SK-N-MC (cell line): ENCODE measurements around the gene HNRNPDL.

Source experiments
- DNase-seq: peaks from one replicate; pipeline ENCODE4 v3.0.0-alpha.2; 2011; ENCODE audit warnings: low read depth, low spot score
- H3K27ac ChIP-seq: fragments of 200-600 bp; sonication (generic); 2 replicates; pipeline ENCODE4 v1.5.1; 2016; ENCODE audit warnings: mixed run types
- H3K36me3 ChIP-seq: fragments of 200-600 bp; sonication (generic); 2 replicates; pipeline ENCODE4 v1.6.1; 2017; ENCODE audit warnings: antibody characterized with exemption, low read length, mixed read lengths; ENCODE audit not compliant: insufficient read depth
- H3K4me3 ChIP-seq: fragments of 200-600 bp; sonication (generic); 2 replicates; pipeline ENCODE4 v1.5.1; 2016
- H3K9ac ChIP-seq: fragments of 200-600 bp; sonication (generic); 2 replicates; pipeline ENCODE4 v1.8.0; 2017; ENCODE audit warnings: mixed run types, mixed read lengths; ENCODE audit not compliant: insufficient read length
- H3K9me3 ChIP-seq: fragments of 200-600 bp; sonication (generic); 2 replicates; pipeline ENCODE4 v1.6.1; 2017; ENCODE audit warnings: low read depth, mild to moderate bottlenecking, antibody characterized with exemption, low read length, moderate library complexity, mixed read lengths
- EZH2 ChIP-seq: fragments of 200-600 bp; sonication (generic); IDR thresholded peaks from one replicate; pipeline ENCODE4 v1.6.1; 2017; ENCODE audit warnings: antibody characterized with exemption
- FOXP2 ChIP-seq: optimal IDR thresholded peaks from 2 replicates; pipeline ENCODE3; 2011; ENCODE audit warnings: mild to moderate bottlenecking, moderate library complexity; ENCODE audit not compliant: insufficient read depth; ENCODE audit errors: extremely low read length, control extremely low read depth
- POLR2AphosphoS5 ChIP-seq: IDR thresholded peaks from 2 replicates; pipeline ENCODE4 v1.6.1; 2012; ENCODE audit warnings: mild to moderate bottlenecking, low read depth, low read length, borderline replicate concordance

HNRNPDL gene

GRCh38 chr4:82437285-82438005, 7.2 kb upstream of the HNRNPDL start:
- TF ChIP-seq EZH2, result no peak
- TF ChIP-seq POLR2AphosphoS5, result no peak
- TF ChIP-seq FOXP2, result no peak
- H3K36me3 ChIP-seq, result peaks cover 73% of the 10 kb centered on the region
- H3K9ac ChIP-seq, result no peak overlapping the region
- no peak overlapping the region for H3K4me3 ChIP-seq
- no peak overlapping the region for H3K27ac ChIP-seq
- DNase-seq, result no peak
- H3K9me3 ChIP-seq, result no peaks in the 10 kb centered on the region

- no peaks in the 10 kb centered on the region for H3K9me3 ChIP-seq
- no peak for DNase-seq
- TF ChIP-seq FOXP2 (no peak), POLR2AphosphoS5 (no peak), EZH2 (no peak)
- H3K36me3 ChIP-seq, result peaks cover 67% of the 10 kb centered on the region
- no peak overlapping the region for H3K4me3 ChIP-seq
- H3K9ac ChIP-seq, result no peak overlapping the region
- no peak overlapping the region for H3K27ac ChIP-seq
Measured at GRCh38 chr4:82436780-82437179, 6.5 kb upstream of the HNRNPDL start.

- TF ChIP-seq POLR2AphosphoS5, result no peak
- no peak for TF ChIP-seq EZH2
- Histone ChIP-seq H3K9ac (no peak overlapping the region), H3K4me3 (no peak overlapping the region), H3K27ac (no peak overlapping the region), H3K9me3 (no peaks in the 10 kb centered on the region), H3K36me3 (peaks cover 65% of the 10 kb centered on the region)
- no peak for DNase-seq
Measured at GRCh38 chr4:82436130-82436529, 5.9 kb upstream of the HNRNPDL start.

DNA sequence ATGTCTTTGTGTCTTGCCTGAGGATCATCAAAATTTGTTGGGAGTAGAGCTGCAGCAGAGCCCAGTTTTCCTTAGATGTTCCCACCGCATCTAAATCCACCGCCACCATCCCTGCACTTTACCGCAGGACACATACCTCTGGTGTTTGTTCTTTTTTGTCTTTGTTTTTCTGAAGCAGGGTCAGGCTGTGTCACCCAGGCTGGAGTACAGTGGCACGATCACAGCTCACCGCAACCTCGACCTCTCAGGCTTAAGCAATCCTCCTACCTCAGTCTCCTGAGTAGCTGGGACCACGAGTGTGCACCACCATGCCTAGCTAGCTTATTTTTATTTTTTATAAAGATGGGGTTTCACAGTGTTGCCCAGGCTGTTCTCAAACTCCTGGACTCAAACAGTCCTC, 4.7 kb upstream of the HNRNPDL start:
- Histone ChIP-seq H3K36me3 (peaks cover 58% of the 10 kb centered on the region), H3K9ac (no peak overlapping the region), H3K27ac (no peak overlapping the region), H3K9me3 (no peaks in the 10 kb centered on the region), H3K4me3 (no peak overlapping the region)
- DNase-seq, result no peak
- TF ChIP-seq POLR2AphosphoS5 (no peak), FOXP2 (no peak), EZH2 (no peak)

DNA sequence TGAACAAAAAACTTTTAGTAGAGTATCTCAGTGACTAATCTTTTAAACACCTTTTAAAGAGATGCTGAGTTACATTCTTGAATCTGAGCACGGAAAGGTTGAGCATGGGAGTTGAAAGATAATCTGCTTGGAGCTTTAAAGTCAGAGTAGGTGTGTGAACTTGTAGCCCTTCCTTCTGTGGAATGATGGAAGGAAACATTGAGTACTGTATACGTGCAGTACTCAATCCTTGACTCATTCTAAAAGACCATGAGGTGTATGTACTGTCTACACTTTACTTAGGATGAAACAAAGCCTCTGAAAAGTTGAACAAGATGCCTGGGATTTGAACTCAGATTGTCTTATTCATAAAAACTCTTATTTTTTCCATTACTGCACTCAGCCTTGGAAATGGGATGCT, 3.5 kb upstream of the HNRNPDL start:
- DNase-seq, result no peak
- no peak overlapping the region for H3K4me3 ChIP-seq
- no peak overlapping the region for H3K9ac ChIP-seq
- H3K36me3 ChIP-seq, result peaks cover 47% of the 10 kb centered on the region
- TF ChIP-seq POLR2AphosphoS5 (no peak), FOXP2 (no peak), EZH2 (no peak)
- H3K27ac ChIP-seq, result no peak overlapping the region
- no peaks in the 10 kb centered on the region for H3K9me3 ChIP-seq

DNA sequence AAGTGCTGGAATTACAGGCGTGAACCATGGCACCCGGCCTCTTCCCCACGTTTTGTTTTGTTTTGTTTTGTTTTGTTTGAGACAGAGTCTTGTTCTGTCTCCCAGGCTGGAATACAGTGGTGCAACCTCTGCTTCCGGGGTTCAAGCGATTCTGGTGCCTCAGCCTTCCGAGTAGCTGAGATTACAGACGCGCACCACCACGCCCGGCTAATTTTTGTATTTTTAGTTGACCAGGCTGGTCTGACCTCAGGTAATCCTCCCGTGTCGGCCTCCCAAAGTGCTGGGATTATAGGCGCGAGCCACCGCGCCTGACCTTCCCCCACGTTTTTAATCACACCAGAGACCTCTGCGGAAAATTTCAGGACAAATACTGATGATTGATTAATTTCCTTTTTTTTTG, 2.3 kb upstream of the HNRNPDL start:
- no peak for DNase-seq
- peak overlapping the region; percentile 15 for H3K9ac ChIP-seq
- H3K9me3 ChIP-seq, result no peaks in the 10 kb centered on the region
- peak overlapping the region; percentile 32 for H3K4me3 ChIP-seq
- H3K27ac ChIP-seq, result no peak overlapping the region
- TF ChIP-seq POLR2AphosphoS5 (no peak), FOXP2 (no peak), EZH2 (no peak)
- H3K36me3 ChIP-seq, result peaks cover 52% of the 10 kb centered on the region

DNA sequence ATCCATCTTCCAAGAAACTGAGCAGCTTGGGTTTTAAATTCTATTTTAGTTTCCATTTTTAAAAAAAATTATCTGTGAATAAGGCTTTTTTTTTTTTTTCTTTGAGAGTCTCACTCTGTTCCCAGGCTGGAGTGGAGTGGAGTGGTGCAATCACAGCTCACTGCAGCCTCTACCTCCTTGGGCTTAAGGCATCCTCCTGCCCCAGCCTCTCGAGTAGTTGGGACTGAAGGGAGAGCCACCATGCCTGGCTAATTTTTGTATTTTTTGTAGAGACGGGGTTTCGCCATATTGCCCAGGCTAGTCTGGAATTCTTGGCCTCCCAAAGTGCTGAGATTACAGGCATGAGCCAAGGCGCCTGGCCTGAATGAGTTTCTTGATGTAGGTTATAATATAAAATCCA, 1.6 kb upstream of the HNRNPDL start:
- peak overlapping the region; percentile 90 for H3K4me3 ChIP-seq
- peak overlapping the region; percentile 100 for H3K9ac ChIP-seq
- no peaks in the 10 kb centered on the region for H3K9me3 ChIP-seq
- TF ChIP-seq POLR2AphosphoS5 (no peak), FOXP2 (no peak), EZH2 (no peak)
- no peak for DNase-seq
- peaks cover 54% of the 10 kb centered on the region for H3K36me3 ChIP-seq
- H3K27ac ChIP-seq, result no peak overlapping the region

- peak overlapping the region; percentile 90 for H3K4me3 ChIP-seq
- DNase-seq, result no peak
- TF ChIP-seq FOXP2, result no peak
- TF ChIP-seq POLR2AphosphoS5, result no peak
- no peak for TF ChIP-seq EZH2
- H3K27ac ChIP-seq, result peak overlapping the region; percentile 61; the same call in 1 of the 2 replicates
- H3K36me3 ChIP-seq, result peaks cover 57% of the 10 kb centered on the region
- H3K9me3 ChIP-seq, result no peaks in the 10 kb centered on the region
- H3K9ac ChIP-seq, result peak overlapping the region; percentile 100
Measured at GRCh38 chr4:82430964-82431745, 893 bp upstream of the HNRNPDL start.

GRCh38 chr4:82429728-82430192, 502 bp downstream of the HNRNPDL start:
- TF ChIP-seq FOXP2 (no peak), EZH2 (no peak), POLR2AphosphoS5 (no peak)
- Histone ChIP-seq H3K27ac (peak overlapping the region; percentile 98), H3K9ac (peak overlapping the region; percentile 100), H3K9me3 (no peaks in the 10 kb centered on the region), H3K36me3 (peaks cover 58% of the 10 kb centered on the region), H3K4me3 (peak overlapping the region; percentile 90)
- DNase-seq, result no peak
